ENCODE results near the gene AFF3.

Gene AFF3

GRCh38 chr2:99970292-99970868 lies 172.0 kb downstream of the AFF3 start:
- no peak overlapping the region for H3K9ac ChIP-seq (ENCODE audit: low read length in 5 of 5)
- H3K36me3 ChIP-seq (ENCODE audit: control insufficient read depth in 5 of 5, insufficient read depth in 5 of 5, low read length in 5 of 5): peaks cover 0 to 3% (median 0%) of the 10 kb centered on the region in 5 donors
- H3K9me3 ChIP-seq (ENCODE audit: control insufficient read depth in 5 of 5, low read length in 5 of 5): no peaks in the 10 kb centered on the region
- no peak overlapping the region for H3K4me3 ChIP-seq (ENCODE audit: low read depth in 1 of 5, low read length in 5 of 5)
- H3K27me3 ChIP-seq (ENCODE audit: control insufficient read depth in 5 of 5, insufficient read depth in 4 of 5, low read length in 5 of 5): no peaks in the 10 kb centered on the region
- peaks cover 0 to 2% (median 0%) of the 10 kb centered on the region in 5 donors for H3K4me1 ChIP-seq (ENCODE audit: control insufficient read depth in 5 of 5, insufficient read depth in 5 of 5, low read length in 5 of 5)
- no peak overlapping the region for H3K27ac ChIP-seq (ENCODE audit: low read depth, low read length)

DNA sequence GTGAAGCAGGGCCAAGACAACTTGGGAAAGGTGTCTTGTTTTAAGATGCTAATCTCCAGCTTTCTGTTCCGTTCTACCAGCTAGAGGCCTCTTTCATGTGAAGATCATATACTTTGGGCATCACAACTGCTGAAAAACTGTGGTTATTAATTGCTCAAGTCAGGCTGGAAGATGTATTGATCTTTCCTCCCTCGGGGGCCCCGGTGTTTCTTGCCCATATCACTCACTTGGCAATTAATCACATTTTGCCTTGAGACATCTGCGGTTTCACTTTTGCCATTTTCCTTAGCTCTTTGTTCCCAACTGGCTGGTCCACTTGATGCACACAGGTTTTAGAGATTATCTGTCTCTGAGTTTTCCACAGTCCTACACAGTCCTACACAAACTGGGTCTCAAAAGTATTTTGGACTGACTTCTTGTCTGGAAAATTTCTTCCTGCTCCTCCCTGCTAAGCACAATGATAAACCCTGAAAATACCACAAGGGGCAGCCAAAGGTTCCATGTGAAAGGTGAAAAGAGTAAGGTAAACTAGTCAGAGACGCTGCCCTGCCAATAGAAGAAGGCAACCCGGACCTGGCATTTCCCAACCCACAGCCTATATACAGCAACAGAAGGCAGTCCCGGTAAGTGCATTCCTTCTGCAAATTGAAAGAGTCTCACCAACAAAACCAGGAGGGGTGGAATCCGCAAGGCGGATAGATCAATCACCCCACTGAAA lies 181.0 kb downstream of the AFF3 start:
- Histone ChIP-seq H3K27me3 (ENCODE audit: control insufficient read depth in 5 of 5, insufficient read depth in 4 of 5, low read length in 5 of 5) (no peaks in the 10 kb centered on the region), H3K36me3 (ENCODE audit: control insufficient read depth in 5 of 5, insufficient read depth in 5 of 5, low read length in 5 of 5) (no peaks in the 10 kb centered on the region), H3K4me3 (ENCODE audit: low read depth in 1 of 5, low read length in 5 of 5) (no peak overlapping the region), H3K9me3 (ENCODE audit: control insufficient read depth in 5 of 5, low read length in 5 of 5) (no peaks in the 10 kb centered on the region), H3K4me1 (ENCODE audit: control insufficient read depth in 5 of 5, insufficient read depth in 5 of 5, low read length in 5 of 5) (peaks cover 3 to 10% (median 7%) of the 10 kb centered on the region in 5 donors), H3K9ac (ENCODE audit: low read length in 5 of 5) (no peak overlapping the region), H3K27ac (ENCODE audit: low read depth, low read length) (no peak overlapping the region)

GRCh38 chr2:99960790-99961189 lies 181.6 kb downstream of the AFF3 start:
- Histone ChIP-seq H3K9ac (ENCODE audit: low read length in 5 of 5) (no peak overlapping the region), H3K4me3 (ENCODE audit: low read depth in 1 of 5, low read length in 5 of 5) (no peak overlapping the region), H3K27me3 (ENCODE audit: control insufficient read depth in 5 of 5, insufficient read depth in 4 of 5, low read length in 5 of 5) (no peaks in the 10 kb centered on the region), H3K36me3 (ENCODE audit: control insufficient read depth in 5 of 5, insufficient read depth in 5 of 5, low read length in 5 of 5) (no peaks in the 10 kb centered on the region), H3K9me3 (ENCODE audit: control insufficient read depth in 5 of 5, low read length in 5 of 5) (no peaks in the 10 kb centered on the region), H3K27ac (ENCODE audit: low read depth, low read length) (no peak overlapping the region), H3K4me1 (ENCODE audit: control insufficient read depth in 5 of 5, insufficient read depth in 5 of 5, low read length in 5 of 5) (peaks cover 3 to 10% (median 7%) of the 10 kb centered on the region in 5 donors)

DNA sequence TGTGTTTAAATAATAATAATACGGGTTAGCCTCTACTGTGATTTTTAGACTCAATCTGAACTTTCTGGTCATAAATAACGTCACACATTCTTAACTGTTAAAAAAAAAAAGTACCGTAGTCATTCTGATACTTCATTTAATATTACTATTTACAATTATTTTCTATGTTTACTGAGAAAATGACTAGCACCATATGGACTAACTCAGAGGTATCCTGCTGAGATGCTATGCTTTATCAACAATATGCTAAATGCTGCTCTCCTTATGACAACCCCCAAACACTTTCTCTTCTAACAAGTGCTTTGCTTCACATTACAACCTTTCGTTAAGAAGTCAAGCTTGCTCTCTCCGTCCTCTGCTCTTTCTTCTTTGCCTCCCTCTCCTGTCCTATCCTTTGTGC lies 182.1 kb downstream of the AFF3 start:
- H3K36me3 ChIP-seq (ENCODE audit: control insufficient read depth in 5 of 5, insufficient read depth in 5 of 5, low read length in 5 of 5): no peaks in the 10 kb centered on the region
- H3K9ac ChIP-seq (ENCODE audit: low read length in 5 of 5): no peak overlapping the region
- H3K9me3 ChIP-seq (ENCODE audit: control insufficient read depth in 5 of 5, low read length in 5 of 5): no peaks in the 10 kb centered on the region
- no peak overlapping the region for H3K27ac ChIP-seq (ENCODE audit: low read depth, low read length)
- peaks cover 3 to 10% (median 7%) of the 10 kb centered on the region in 5 donors for H3K4me1 ChIP-seq (ENCODE audit: control insufficient read depth in 5 of 5, insufficient read depth in 5 of 5, low read length in 5 of 5)
- no peak overlapping the region for H3K4me3 ChIP-seq (ENCODE audit: low read depth in 1 of 5, low read length in 5 of 5)
- H3K27me3 ChIP-seq (ENCODE audit: control insufficient read depth in 5 of 5, insufficient read depth in 4 of 5, low read length in 5 of 5): no peaks in the 10 kb centered on the region

DNA sequence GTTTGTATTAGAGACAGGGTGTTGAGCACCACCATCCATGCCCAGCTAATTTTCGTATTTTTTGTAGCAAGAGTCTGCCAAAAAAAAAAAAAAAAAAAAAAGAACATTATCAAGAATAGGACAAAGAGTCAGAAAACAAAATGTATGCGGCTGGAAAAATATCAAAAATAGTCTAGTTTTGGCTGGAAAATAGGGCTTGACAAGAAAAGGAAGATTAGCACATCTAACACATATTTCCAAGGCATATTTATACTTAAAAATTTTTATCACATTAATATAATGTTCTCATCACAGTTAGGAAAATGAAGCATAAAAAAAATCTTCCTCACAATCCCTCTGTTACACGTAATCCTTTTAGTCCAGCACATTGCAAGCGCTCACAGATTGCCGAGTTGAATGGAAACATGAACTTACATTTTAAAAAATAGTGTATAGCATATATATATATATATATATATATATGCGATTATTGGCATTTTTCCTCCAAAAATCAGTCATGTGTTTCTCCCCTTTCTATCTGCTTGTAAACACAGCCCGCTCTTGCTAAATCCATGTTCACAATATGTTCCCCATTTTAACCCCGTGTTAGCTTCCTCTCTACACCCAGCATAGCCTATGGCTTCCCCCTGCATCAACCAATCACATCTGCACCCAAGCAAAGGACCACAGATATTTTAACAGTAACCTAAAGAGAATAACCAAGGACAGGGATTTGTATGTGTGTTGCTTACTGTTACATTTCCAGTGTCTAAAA lies 183.0 kb downstream of the AFF3 start:
- Histone ChIP-seq H3K36me3 (ENCODE audit: control insufficient read depth in 5 of 5, insufficient read depth in 5 of 5, low read length in 5 of 5) (no peaks in the 10 kb centered on the region), H3K27me3 (ENCODE audit: control insufficient read depth in 5 of 5, insufficient read depth in 4 of 5, low read length in 5 of 5) (no peaks in the 10 kb centered on the region), H3K27ac (ENCODE audit: low read depth, low read length) (no peak overlapping the region), H3K9ac (ENCODE audit: low read length in 5 of 5) (no peak overlapping the region), H3K4me1 (ENCODE audit: control insufficient read depth in 5 of 5, insufficient read depth in 5 of 5, low read length in 5 of 5) (peaks cover 3 to 10% (median 7%) of the 10 kb centered on the region in 5 donors), H3K9me3 (ENCODE audit: control insufficient read depth in 5 of 5, low read length in 5 of 5) (no peaks in the 10 kb centered on the region), H3K4me3 (ENCODE audit: low read depth in 1 of 5, low read length in 5 of 5) (no peak overlapping the region)

DNA sequence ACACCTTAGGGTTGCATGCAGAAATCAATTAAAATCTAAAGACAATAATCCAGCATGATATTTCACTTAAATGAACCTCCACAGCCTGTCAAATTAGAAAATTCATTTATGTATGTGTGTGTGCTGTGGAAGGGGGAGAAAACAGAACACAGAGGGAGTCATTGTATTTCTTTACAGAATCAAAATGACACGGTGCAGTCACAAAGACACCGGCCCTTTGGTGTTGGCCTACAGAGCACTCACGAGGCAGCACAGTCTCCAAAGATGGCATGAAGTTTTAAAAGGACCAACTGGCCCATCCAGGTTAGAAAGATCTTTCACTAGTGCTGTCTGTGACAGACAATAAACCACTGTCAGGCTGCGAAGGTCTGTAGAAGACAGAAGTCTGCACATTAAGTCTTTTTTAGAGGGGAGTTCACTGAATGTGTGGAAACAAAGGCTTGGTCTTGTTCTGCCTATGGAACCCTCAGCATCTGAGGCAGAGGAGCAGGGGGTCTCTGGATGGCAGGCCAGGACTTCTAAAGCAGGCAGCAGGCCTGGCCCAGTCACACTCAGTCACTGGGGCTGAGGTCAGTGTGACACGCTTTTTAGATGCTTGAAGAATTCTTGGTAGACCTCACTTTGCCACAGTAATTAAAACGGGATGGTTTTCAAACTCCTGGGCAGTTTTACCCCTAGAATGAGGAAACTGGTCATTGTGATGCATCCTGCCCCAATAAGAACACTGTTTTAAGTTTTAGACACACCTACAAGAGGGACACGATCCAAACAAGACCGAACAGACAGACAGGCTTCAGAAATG lies 184.9 kb downstream of the AFF3 start:
- no peaks in the 10 kb centered on the region for H3K36me3 ChIP-seq (ENCODE audit: control insufficient read depth in 5 of 5, insufficient read depth in 5 of 5, low read length in 5 of 5)
- no peak overlapping the region for H3K4me3 ChIP-seq (ENCODE audit: low read depth in 1 of 5, low read length in 5 of 5)
- no peaks in the 10 kb centered on the region for H3K27me3 ChIP-seq (ENCODE audit: control insufficient read depth in 5 of 5, insufficient read depth in 4 of 5, low read length in 5 of 5)
- peaks cover 3 to 10% (median 7%) of the 10 kb centered on the region in 5 donors for H3K4me1 ChIP-seq (ENCODE audit: control insufficient read depth in 5 of 5, insufficient read depth in 5 of 5, low read length in 5 of 5)
- H3K9ac ChIP-seq (ENCODE audit: low read length in 5 of 5): no peak overlapping the region
- no peak overlapping the region for H3K27ac ChIP-seq (ENCODE audit: low read depth, low read length)
- H3K9me3 ChIP-seq (ENCODE audit: control insufficient read depth in 5 of 5, low read length in 5 of 5): no peaks in the 10 kb centered on the region

GRCh38 chr2:99956232-99957030 lies 186.0 kb downstream of the AFF3 start:
- Histone ChIP-seq H3K27ac (ENCODE audit: low read depth, low read length) (no peak overlapping the region), H3K9me3 (ENCODE audit: control insufficient read depth in 5 of 5, low read length in 5 of 5) (no peaks in the 10 kb centered on the region), H3K4me1 (ENCODE audit: control insufficient read depth in 5 of 5, insufficient read depth in 5 of 5, low read length in 5 of 5) (peaks cover 3 to 10% (median 7%) of the 10 kb centered on the region in 5 donors), H3K27me3 (ENCODE audit: control insufficient read depth in 5 of 5, insufficient read depth in 4 of 5, low read length in 5 of 5) (no peaks in the 10 kb centered on the region), H3K9ac (ENCODE audit: low read length in 5 of 5) (no peak overlapping the region), H3K36me3 (ENCODE audit: control insufficient read depth in 5 of 5, insufficient read depth in 5 of 5, low read length in 5 of 5) (no peaks in the 10 kb centered on the region), H3K4me3 (ENCODE audit: low read depth in 1 of 5, low read length in 5 of 5) (no peak overlapping the region)

GRCh38 chr2:99953750-99954149 lies 188.6 kb downstream of the AFF3 start:
- Histone ChIP-seq H3K4me1 (ENCODE audit: control insufficient read depth in 5 of 5, insufficient read depth in 5 of 5, low read length in 5 of 5) (no peaks in the 10 kb centered on the region), H3K27ac (ENCODE audit: low read depth, low read length) (no peak overlapping the region), H3K36me3 (ENCODE audit: control insufficient read depth in 5 of 5, insufficient read depth in 5 of 5, low read length in 5 of 5) (no peaks in the 10 kb centered on the region), H3K9me3 (ENCODE audit: control insufficient read depth in 5 of 5, low read length in 5 of 5) (no peaks in the 10 kb centered on the region), H3K9ac (ENCODE audit: low read length in 5 of 5) (no peak overlapping the region), H3K4me3 (ENCODE audit: low read depth in 1 of 5, low read length in 5 of 5) (no peak overlapping the region), H3K27me3 (ENCODE audit: control insufficient read depth in 5 of 5, insufficient read depth in 4 of 5, low read length in 5 of 5) (no peaks in the 10 kb centered on the region)

DNA sequence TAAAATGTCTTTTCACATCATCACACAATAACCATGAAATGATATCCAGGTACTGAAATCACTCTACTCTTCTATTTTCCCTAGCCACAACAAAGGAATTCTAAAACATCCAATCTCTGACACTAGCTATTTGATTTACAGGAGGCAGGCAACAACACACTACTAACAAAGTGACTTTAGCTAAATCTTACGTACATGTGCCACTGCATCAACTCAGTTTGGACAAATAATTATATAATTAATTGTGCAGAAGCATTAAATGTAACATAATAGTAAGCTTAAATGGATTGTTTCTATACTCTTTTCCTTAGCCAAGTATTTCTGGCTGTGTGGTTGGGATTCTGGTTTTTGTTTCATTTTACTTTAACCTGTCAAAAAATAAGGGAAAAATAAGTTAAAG lies 192.4 kb downstream of the AFF3 start:
- no peaks in the 10 kb centered on the region for H3K27me3 ChIP-seq (ENCODE audit: control insufficient read depth in 5 of 5, insufficient read depth in 4 of 5, low read length in 5 of 5)
- H3K9ac ChIP-seq (ENCODE audit: low read length in 5 of 5): no peak overlapping the region
- no peaks in the 10 kb centered on the region for H3K4me1 ChIP-seq (ENCODE audit: control insufficient read depth in 5 of 5, insufficient read depth in 5 of 5, low read length in 5 of 5)
- peaks cover 0 to 4% (median 0%) of the 10 kb centered on the region in 5 donors for H3K36me3 ChIP-seq (ENCODE audit: control insufficient read depth in 5 of 5, insufficient read depth in 5 of 5, low read length in 5 of 5)
- H3K27ac ChIP-seq (ENCODE audit: low read depth, low read length): no peak overlapping the region
- no peaks in the 10 kb centered on the region for H3K9me3 ChIP-seq (ENCODE audit: control insufficient read depth in 5 of 5, low read length in 5 of 5)
- no peak overlapping the region for H3K4me3 ChIP-seq (ENCODE audit: low read depth in 1 of 5, low read length in 5 of 5)

All from subcutaneous abdominal adipose tissue (tissue), 5 donors.